Right lung (tissue), 10 donors: ENCODE results near the gene AQP12B. TPM values are rescaled to one million over a fixed set of nuclear protein-coding genes. Genes with fewer than 3 reads are reported as not detected.
"Not testable (repeated sequence)": the region's sequence is repeated elsewhere in the genome, so short reads cannot be mapped to it uniquely, and the experiment has no call there.

Experiments used
- DNase-seq, 2 donors: peaks; one replicate each; pipeline ENCODE4 v3.0.0-alpha.2; 2013
- long read RNA-seq, 8 donors: transcript quantifications; one replicate each; lab custom pipeline, GENCODE V29; 2026
- polyA plus RNA-seq, 5 donors: library from polyadenylated mRNA; unstranded; fragments of 120-200 nt; gene quantifications; one replicate each; pipeline versions ENCODE4 v1.2.1 to v1.2.3, GENCODE V29; 2013; ENCODE audit warnings: inconsistent platforms in 1 of 5, low replicate concordance in 1 of 5; ENCODE audit not compliant: insufficient read length in 5 of 5, insufficient read depth in 1 of 5

The AQP12B gene, protein sequence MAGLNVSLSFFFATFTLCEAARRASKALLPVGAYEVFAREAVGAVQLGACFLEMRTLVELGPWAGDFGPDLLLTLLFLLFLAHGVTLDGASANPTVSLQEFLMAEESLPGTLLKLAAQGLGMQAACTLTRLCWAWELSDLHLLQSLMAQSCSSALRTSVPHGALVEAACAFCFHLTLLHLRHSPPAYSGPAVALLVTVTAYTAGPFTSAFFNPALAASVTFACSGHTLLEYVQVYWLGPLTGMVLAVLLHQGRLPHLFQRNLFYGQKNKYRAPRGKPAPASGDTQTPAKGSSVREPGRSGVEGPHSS
- polyA plus RNA-seq: under 1 TPM in 1 of 5 donors, not detected in 4; 0.05 TPM
- long read RNA-seq, donor 1: 0 reads
- long read RNA-seq, donor 2: 0 reads
- long read RNA-seq, donor 3: 0 reads
- long read RNA-seq, donor 4: 0 reads
- long read RNA-seq, donor 5: 0 reads
- long read RNA-seq, donor 6: 0 reads
- long read RNA-seq, donor 7: 0 reads
- long read RNA-seq, donor 8: 0 reads

DNA sequence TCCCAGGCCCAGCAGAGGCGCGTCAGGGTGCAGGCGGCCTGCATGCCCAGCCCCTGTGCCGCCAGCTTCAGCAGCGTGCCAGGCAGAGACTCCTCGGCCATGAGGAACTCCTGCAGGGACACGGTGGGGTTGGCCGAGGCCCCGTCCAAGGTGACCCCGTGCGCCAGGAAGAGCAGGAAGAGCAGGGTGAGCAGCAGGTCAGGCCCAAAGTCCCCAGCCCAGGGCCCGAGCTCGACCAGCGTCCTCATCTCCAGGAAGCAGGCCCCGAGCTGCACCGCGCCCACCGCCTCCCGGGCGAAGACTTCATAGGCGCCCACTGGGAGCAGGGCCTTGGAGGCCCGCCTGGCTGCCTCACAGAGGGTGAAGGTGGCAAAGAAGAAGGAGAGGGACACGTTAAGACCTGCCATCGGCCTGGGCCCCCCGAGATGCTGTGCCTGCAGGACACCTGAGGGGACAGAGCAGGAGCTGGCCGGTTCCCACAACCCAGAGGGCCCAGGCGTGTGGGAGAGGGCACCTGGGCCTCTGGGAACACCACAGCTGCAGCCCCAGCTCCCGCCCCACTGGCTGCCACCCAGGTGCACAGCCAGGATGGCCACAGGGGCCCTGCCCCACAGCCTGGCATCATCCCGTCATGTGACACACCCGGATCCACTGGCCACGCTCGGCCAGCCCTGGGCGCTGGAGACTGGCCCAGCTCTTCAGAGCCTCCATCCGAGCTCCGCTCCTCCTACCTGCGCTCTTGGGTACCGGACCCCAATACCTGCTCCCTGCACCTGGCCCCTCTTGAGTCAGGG is at the start of gene AQP12B:
Gene AQP12B, minus strand, starts transcription at position 455 of the 794 bp plus-strand sequence. Its CDS starts 48 bp downstream, at position 407.
- DNase-seq: not testable (repeated sequence)

DNA sequence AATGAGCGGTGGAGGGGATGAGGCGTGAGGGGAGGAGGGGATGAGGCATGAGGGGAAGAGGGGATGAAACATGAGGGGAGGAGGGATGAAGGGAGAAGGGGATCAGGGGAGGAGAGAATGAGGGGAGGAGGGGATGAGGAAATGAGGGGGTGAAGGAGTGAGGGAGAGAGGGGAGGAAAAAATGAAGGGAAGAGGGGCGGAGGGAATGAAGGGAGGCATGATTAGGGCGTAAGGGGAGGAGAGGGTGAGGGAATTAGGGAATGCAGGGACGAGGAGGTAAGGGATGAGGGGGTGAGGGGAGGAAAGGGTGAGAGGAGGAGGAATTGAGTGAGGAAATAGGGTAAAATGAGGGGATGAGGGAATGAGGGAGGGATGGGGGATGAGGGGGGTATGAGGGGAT is 49.5 kb upstream of the AQP12B start:
- DNase-seq: no peak

DNA sequence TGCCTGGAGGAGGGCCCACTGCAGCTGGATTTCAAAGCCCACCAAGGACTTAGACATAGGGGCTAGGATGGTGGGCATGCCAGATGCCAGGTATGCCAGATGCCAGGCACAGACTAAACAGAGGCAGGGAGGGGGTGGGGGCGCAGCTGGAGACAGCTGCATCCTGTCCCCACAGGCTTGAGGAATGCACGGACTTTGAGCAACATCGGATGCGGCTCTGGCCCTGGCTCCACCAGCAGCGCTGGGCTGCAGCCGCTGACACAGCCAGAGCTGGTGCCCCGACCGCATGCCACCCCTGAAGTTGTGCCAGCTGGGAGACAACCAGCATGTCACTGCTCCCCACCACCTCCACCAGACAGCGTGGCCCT is 48.5 kb upstream of the AQP12B start:
- DNase-seq: peak; percentile 29 to 40

GRCh38 chr2:240730501-240731177 is 48.0 kb upstream of the AQP12B start:
- no peak for DNase-seq

GRCh38 chr2:240728827-240729226 is 46.1 kb upstream of the AQP12B start:
- no peak for DNase-seq

- DNase-seq: no peak
Observed at GRCh38 chr2:240728361-240728760, 45.7 kb upstream of the AQP12B start.

DNA sequence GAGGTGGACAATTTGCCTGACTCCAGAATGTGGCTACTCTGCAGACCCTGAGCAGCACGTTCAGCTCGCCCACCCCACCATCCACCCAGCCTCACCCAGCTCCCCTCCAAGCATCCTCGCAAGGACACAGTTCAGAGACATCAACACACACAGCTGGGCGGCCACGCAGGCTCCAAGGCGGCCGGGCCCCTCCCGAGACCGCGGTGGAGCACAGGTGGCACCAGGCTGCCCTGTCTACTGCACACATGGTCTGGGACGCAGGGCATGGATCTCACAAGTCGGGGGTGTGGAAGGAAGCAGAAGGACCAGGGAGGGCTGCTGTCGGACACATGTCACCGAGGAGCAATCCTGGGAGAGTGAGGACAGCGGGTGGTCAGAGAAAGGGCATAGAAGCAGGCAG is 45.2 kb upstream of the AQP12B start:
- DNase-seq: no peak

- DNase-seq: no peak
Observed at GRCh38 chr2:240727439-240727838, 44.8 kb upstream of the AQP12B start.

DNA sequence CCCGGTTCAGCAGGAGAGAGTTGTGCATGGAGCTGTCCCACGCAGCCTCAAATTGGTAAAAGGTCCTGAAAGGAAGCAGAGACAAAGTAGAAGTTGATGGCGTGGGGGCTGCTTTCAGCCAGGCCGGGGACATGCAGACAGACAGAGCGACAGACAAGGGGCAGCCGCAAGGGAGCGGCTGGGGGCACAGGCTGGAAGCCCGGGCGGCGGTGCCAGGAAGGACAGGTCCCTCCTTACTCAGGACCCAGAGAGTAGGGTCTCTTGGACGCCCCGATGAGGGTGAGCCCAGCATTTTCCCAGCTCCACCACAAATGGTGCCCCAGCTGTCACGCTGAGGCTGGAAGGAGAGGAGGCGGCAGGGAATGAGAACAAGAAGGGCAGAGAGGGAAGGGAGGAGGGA is 44.2 kb upstream of the AQP12B start:
- DNase-seq: no peak

- no peak for DNase-seq
Observed at GRCh38 chr2:240725671-240726070, 43.0 kb upstream of the AQP12B start.

- no peak for DNase-seq
Observed at GRCh38 chr2:240725266-240725665, 42.6 kb upstream of the AQP12B start.

GRCh38 chr2:240724431-240724830 is 41.7 kb upstream of the AQP12B start:
- no peak for DNase-seq

GRCh38 chr2:240723851-240724250 is 41.2 kb upstream of the AQP12B start:
- DNase-seq: no peak

DNA sequence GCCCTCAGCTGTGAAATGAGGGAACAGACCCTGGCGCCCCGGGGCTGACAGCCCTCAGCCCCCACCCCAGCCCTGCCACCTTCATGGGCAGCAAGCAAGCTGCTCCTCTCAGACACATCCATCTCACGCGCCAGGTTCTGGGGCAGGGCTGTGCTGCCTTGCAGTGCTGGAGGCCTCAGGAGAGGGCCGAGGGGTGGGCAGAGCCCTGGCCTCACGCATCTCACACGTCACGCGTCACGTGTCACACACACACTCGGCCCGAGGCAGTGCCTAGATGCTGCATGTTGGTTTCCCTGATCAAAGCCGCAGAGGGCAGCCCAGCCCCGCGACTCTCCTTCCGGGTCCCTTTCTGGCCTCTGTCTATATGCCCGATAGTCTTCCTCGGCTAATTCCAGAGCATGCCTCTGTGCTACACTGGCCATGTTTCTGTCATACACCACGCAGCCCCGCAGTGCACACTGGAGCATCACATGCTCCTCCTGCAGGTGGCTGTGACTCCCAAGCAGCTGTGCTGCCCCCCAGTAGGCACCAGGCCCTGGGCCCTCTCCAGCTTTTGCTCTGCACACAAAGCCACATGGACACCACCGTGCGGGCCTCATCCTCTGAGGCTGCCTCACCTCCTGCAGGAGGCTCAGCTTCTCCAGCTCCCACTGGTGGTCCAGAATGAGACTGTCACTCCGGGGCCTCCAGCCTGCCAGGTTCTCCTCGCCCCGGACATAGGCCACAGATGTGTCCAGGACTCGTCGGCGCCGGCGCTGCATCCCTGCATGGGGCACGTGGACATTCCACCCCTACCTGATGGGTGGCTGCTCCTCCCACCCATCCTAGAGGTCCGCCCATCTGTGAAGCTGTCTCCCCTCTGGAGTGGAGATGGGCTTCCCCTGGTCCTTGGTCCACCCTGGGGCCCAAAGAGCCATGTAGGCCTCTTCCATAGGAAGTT is 40.4 kb upstream of the AQP12B start:
- no peak for DNase-seq

GRCh38 chr2:240722376-240722775 is 39.7 kb upstream of the AQP12B start:
- no peak for DNase-seq

GRCh38 chr2:240721596-240722180 is 39.0 kb upstream of the AQP12B start:
- no peak for DNase-seq

GRCh38 chr2:240720686-240721595 is 38.3 kb upstream of the AQP12B start:
- DNase-seq: no peak

GRCh38 chr2:240719676-240720545 is 37.2 kb upstream of the AQP12B start:
- DNase-seq: no peak
